HG03175 (cell line): ENCODE results near the gene UBE2O.

Source experiments
- ATAC-seq: cut with Tn5 transposase; IDR thresholded peaks from one replicate; pipeline ENCODE4 v1.9.1; 2021; ENCODE audit warnings: mild to moderate bottlenecking, moderate library complexity; ENCODE audit not compliant: unreplicated experiment

Gene UBE2O

DNA sequence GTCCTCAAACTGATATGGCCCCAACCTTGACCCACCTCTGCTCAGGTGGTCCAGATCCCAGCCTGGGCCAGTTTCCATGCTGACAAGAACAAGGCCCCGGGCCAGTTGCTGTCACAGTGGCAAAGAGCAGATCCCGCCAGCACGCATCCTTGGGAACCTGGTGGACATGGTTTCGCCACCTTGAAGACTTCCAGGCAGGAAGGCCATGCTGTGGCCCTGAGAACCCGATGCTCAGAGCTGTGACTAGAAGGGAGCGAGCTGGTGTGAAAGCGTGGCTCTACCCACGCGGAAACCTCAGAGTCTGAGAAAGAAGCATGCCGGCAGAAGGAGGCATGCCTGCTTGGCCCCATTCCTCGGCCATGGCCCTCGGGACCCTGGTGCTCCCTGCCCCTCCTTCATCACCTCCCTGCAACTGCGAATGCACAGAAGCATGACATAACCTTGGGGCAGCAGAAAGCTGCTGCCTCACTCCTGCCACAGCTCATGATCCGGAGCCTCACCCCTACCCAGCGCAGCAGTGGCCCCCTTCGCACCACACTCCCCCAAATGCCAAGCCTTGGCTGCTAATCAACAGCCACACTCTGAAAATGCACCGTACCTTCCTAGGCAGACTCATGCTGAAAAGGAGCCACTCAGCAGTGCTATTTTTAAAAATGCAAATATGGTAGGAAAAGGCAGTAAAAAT, 33.2 kb downstream of the UBE2O start:
- ATAC-seq = no peak

DNA sequence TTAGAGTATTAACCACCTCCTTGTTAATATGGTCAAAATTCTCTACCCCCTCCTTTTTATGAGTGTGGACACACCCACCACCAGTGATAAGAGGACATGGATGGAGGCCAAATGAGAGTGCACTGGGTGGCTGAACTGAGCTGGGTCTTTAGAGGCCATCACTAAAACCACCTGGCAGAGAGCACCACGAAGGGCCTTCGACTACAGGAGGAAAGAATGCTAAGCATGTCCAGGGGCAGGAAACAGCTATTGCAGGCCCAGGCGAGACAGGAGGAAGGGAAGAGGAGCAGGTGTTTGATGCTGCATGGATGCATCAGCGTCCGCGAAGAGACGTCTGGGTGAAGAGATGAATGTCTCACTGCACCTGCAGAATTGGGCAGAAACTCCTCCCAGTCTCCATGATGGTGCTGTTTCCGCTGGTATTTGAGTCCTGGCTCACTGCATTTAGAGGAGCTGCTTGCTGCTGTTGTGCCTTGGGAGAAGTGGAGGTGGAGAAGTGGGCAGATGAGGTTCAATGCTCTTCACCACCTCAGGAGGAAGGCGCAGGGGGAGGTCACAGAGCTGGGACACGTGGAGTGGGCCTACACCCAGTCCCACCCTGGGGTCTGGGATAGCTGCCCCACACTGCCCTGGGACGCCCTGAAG, 35.3 kb downstream of the UBE2O start:
- ATAC-seq = no peak

DNA sequence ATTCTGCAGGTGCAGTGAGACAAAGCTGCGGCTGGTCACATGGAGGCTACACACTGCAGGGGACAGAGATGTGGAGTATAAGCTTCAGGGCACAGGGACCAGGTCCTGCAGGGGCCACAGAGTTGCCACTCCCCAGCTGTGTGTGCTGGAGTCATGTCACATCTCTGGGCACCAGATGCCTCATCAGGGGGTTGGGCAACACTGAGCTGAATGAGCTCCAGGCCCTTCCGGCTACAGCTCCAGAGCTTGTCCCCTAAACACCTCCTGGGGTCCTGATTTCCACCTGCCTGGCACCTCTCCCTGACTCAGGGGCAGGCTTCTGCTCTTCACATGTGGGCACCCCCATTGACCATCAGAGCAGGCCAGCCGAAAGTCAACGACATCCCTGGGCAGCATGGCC, 36.1 kb downstream of the UBE2O start:
- no peak for ATAC-seq

DNA sequence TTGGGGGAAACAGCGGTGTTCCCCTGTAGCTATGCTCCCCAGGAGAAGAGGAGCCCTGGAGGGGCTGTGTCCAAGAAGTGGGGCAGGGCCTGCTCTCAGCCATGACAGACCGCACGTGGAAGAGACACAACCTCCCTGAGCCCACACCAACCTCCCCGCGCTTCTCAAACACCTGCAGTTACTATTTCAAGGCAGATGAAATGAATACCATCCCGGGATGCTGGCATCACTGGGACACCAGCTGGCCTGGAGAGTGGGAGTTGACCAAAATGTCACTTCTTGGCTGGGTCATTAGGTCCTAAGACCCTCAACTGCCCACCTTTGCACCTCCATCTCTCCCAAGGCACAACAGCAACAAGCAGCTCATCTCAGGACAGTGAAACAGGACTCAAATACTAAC, 36.5 kb downstream of the UBE2O start:
- no peak for ATAC-seq

DNA sequence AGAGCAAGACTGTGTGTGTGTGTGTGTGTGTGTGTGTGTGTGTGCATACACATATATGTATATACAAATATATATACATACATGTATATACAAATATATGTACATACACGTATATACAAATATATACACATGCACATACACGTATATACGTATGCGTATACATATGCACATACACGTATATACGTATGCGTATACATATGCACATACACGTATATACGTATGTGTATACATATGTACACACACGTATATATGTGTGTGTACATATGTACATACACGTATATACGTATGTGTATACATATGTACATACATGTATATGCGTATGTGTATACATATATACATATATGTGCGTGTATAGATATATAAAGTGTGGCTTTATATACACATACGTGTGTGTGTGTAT, 37.2 kb downstream of the UBE2O start:
- ATAC-seq = no peak

DNA sequence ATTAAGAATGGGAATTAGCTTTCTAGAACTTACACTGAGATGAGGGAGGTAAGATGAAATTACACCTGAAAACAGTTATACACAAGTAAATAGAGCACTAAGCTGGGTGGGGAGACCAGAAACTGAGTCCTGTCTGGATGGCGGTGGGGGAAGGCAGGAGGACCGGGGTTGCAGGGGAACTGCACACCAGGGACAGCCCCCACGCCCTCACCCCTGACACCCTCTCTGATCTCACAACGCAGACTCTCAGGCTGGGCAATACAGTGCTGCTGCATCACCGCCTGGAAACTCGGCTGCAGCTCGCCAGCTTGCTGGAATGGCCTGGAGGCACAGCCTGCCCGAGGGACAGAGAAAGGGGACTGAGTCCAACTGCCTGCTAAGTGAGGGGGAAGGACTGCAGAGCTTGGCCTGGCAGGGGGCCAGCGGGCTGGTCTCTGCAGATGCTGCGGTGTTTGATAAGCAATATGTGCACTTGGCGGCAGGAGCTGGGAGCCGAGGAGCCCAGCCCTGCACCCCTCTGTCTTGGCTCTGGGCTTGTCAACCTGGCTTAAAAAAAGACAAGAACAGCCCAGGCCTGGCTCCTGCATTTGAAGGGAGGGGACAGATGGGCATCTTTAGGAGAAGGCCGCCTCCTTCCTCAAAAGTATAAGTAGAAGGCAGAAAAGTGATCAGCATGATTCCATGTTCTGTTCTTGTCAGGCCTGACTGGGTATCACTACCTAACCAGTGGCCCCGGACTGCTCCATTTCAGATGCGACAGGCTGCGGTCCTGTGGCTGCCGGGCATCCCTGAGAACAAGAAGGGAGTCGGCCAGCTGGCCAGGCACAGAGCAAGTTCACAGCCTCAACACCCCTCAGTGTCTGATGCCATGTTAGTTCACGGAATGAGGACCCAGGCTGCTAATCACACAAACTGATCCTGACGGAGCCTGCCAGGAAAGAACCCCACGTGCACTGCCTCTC, 38.3 kb downstream of the UBE2O start:
- ATAC-seq = no peak

DNA sequence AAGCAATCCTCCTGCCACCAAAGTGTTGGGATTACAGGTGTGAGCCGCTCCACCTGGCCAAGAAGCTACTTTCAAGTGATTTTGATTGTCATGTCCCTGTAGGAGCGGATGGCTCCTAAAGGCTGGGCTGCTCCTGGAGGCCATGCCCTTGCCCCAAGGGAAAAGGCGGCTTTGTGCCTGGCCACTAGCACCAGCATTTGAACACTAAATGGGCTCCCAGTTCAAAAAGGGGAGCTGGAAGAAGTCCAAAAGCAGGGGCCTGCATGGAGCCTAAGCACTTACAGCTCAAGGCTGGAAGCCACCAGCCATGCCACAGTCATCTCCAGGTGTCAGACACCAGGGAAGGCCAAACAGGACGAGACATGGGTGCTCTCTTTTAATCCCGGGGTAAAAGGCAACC, 41.7 kb downstream of the UBE2O start:
- ATAC-seq = no peak

DNA sequence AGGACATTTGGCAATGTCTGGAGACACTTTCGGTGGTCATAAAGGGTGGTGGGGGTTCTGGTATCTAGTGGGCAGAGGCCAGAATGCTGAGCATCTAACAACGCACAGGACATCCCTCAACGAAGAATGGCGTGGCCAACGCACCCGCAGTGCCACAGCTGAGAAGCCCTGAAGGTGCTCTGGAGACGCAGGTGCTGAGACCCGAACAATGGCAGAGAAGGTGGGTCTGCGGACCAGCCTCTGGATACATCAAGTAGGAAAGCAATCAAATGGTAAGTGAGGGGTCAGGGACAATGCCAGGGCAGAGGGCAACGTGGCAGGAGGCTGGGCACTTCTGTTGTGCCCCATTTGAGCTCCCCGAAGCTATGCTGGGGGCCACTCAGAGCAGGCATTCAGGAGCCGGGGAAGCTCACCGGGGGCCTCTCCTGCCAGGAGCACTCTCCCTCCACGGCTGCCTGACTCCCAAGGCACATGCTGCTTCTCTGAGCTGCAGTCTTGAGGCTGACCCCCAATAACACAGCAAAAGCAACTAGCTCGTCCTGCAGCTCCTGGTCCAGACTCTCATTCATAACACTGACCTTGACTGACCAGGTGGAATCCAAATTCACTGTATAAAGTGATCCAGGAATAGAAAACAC, 42.5 kb downstream of the UBE2O start:
- no peak for ATAC-seq

DNA sequence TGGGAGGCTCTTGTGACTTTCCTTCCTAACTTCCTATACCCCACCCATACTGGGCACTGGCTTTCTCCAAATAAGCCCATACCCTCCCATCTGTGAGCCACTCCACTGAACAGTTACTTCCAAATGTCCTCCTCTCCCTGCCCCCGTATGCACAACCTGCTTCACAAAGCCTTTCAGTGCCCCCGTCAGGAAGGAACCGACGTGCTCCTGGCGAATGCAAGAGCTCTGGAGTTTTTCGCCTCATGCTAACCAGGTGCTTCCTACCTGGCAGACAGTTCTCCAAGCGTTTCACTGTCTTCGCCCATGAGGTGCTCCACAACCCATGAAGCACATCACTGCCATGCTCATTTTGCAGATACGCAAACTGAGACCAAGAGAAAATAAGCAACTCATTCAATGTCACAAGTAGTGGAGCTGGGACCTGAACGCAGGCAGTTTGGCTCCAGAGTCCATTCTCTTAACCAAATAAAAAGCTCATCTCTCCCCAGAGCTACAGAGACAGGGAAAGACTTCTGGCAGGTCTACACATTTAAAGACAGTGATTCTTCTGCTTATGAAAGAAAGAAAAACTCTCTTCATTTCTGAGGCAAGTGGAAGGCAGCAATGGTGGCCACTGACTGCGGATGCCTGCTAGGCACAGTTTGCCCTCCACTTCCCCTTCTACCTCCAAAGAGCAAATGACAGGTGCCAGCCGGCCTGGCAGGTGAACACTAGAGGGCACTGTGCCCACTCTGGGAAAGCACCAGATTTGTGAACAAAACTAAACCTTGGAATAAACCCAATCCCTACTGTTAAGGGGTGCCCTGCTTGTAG, 44.7 kb downstream of the UBE2O start:
- no peak for ATAC-seq

DNA sequence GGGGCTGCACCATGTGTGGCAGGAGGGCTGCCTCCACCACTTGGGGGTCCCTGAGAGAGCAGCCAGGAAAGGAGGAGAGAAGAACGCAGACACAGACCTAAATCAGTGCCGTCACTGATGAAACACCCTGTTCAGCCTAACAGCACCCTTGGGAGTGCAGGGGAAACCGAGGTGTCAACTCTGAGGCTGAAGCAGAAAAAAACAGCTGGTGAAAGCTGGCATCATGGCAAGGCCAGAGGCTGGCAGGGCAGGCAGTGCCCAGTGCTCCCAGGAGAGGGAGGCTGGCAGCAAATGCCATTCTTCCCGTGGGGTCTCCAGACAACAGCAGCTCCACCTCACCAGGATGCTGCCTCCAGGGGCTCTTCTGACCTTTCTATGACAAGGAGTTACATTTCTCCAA, 45.4 kb downstream of the UBE2O start:
- ATAC-seq = no peak

DNA sequence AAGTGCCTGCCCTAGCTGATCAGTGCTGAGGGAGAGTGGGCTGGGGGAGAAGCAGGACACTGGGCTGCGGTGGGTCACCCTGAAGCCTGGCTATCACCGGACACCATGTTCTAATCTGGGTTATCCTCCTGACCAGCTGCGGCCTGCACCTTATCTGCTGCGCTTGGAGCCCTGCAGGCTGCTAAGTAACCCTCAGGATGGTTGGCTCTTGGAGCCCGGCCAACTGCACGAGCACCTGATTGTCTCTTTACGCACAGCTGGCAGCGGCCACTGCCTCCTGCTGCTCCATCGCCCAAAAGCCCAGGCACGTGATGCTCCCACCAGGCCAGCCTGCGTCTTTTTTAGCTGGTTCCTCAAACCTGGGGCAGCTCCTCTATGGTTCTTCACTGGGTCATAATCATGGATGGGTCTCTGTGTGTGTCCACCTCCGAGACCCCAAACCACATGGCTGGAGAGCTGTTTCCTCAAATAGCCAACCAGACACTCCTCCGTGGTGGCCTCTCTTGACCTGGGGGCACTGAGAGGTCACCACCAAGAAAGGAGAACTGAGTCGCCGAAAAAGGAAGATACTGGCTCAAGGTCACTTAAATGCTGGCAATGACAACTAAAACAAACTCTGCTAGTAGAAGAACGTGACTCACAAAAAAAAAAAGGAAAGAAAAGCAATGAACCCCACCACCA, 46.8 kb downstream of the UBE2O start:
- no peak for ATAC-seq

DNA sequence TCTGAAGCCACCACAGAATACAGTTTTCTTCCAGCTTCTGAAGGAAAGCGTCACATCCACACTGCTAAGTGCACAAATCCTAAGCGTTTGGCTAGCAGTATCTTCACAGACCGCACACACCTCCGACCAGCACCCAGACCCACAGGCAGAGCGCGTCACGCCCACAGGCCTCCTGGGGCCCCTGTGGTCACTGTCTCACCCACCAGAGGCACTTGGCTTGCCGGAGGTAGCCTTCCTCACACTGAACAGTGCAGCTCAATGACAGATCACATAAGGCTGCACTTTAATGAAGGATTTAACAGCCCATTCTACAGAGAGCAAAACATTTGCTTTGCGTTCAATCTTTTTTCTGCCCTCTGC, 47.4 kb downstream of the UBE2O start:
- ATAC-seq = peak; percentile 55

DNA sequence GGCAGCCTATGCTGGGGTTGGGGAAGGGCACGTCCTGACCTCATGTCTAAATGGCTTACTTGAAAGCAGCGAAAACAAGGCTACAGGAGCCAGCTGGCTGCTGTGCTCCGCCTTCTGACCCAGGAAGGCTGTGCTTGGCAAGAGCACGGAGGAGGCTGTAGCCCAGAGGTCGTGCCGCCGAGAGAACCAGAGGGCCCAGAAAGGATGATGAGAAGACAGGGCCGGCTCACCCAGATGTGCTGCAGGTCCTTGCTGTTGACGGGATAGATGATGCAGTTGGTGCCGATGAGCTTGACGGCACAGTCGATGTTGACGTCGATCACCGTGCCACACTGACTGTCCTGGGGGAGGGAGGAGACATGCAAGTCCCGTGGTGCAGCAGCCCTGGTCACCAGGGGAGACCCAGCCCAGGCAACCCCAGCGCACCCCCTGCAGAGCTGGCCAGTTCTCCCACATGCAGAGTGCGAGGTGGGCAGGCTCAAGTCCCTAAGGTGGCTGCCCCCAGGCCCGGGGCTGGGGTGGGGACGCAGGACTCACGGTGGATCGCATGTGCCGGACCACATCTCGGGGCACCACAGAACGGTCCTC, 47.9 kb downstream of the UBE2O start:
- ATAC-seq = no peak

DNA sequence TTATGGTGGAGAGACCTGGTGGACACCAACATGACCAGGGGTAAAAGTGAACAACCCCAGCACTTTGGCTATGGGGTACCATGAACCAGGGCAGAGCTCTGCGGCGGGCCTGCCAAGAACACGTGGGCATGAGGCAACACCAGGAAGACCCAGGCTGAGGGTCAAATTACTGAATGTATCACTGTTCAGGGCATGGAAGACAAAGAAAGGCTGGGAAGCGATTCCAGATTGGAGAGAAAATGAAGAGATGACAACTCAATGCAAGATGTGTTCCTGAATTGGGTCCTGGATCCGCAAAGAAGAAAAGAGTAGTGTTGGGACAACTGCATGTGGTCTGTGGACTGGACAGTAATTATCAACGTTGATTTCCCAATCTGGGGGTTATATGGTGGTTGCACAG, 48.7 kb downstream of the UBE2O start:
- no peak for ATAC-seq

DNA sequence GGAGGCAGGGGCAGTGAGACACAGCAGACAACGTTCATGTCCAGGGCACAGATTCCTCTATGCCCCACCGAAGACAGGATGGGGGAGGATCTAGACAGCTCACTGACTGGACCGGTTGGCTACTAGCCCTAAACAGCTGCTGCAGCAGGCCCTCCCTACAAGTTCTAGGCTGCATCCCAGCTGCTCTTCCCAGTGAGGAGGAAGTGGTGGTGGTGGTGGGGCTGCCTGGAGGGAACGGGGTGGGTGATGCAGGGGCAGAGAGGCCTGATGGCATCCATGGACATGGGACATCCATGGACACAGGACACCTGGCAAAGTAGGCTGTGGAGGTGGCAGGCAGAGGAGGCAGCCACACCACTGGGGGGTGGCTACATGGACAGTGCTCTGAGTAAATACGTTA, 50.2 kb downstream of the UBE2O start:
- no peak for ATAC-seq

DNA sequence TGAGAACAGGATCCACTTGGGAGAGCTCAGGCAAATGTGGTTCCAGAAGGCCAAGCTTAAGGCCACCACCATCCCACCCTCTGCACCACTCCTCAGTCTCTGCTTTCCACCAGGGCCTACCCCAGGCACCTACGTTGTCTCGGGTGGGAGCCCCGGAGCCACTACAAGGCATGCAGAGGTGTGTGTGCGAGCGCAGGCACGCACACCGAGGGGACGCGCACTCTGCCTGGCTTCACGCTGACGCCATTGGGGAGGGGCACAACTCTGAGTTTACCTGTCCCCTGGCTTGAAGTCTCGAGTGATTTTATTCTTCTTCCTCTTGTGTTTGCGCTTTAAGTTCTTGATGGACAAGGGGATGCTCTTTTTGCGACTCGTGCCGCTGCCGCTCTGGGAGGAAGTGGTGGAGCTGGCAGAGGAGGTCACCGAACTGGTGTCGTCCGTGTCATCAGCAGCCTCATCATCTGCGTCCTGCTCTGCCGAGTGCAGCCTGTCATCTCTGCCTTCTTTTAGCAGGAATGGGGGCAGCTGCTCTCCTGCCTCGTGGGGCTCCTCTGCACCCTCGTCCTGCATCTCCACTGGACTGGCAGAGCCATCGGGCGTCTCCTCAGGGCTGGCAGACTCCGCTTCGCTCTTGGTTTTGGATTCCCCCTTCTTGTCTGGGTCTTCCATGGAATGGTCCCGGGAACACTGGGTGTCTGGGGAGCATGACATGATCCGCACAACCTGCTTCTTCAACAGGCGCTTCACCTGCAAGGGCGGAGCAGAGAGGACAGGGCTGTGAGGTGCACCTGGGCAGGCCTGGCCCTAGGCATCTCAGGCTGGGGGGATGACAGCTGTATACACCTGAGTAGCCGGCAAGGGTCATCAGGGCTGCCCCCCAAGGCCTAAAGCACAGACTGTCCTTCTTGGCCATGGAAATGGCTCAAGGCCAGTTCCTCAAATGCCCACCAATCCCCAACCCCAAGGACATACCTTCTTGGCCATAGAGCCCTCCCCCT, 53.5 kb downstream of the UBE2O start:
- no peak for ATAC-seq

DNA sequence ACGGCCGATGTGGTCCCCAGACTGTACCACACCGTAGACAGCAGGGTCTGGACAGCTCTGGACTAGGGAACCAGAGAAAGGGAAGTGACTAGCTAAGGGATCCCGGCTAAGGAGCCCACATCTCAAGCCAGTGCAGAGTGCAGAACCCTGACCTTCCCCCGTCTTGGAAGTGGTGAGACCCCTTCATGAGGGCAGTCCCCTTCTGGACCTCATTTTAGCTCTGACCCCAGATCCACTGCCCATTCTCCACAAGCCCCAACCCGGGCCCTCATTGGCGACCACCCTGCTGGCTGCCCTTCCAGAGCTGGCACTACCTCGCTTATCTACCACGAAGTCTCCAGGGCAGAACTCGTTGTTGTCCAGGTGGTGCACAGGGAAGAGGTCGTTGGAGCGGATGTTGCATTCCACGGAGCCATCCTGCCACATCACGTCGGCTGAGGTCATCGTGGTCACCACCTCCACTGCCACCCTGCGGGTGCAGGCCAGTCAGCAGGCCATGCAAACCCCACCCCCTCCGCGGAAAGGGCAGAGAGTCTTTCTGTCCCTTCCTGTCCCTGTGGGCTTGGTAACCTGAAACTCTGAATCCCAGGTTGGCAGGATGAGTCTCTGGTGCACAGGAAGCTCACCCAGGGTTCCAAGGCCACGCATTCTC, 54.3 kb downstream of the UBE2O start:
- ATAC-seq = no peak
